Fibroblast of villous mesenchyme (primary cell): ENCODE measurements around the gene KLHL34. TPM values are rescaled to one million over a fixed set of nuclear protein-coding genes. Genes with fewer than 3 reads are reported as not detected.

ENCODE experiments used
- DNase-seq: peaks from one replicate; pipeline ENCODE4 v3.0.0-alpha.2; 2010; ENCODE audit warnings: low read depth
- H3K4me3 ChIP-seq: 2 replicates; pipeline ENCODE4 v1.5.1; 2011; ENCODE audit warnings: low read depth, mild to moderate bottlenecking, low read length
- total RNA-seq: library from RNA; depleted of rRNA; stranded (reverse); fragments of >200 nt; gene quantifications from 2 replicates; pipeline ENCODE4 v1.2.3, GENCODE V29; 2012
- TF ChIP-seq, protein P1 (sequence below): IDR thresholded peaks from 2 replicates; pipeline ENCODE4 v1.5.1; 2012; ENCODE audit warnings: low read depth, mild to moderate bottlenecking, low read length; ENCODE audit not compliant: insufficient read depth

Gene KLHL34
- total RNA-seq: not detected in 2 replicates

- no peak within 1 kb of the TSS for H3K4me3 ChIP-seq
- DNase-seq: no peak
- TF ChIP-seq, protein P1, sequence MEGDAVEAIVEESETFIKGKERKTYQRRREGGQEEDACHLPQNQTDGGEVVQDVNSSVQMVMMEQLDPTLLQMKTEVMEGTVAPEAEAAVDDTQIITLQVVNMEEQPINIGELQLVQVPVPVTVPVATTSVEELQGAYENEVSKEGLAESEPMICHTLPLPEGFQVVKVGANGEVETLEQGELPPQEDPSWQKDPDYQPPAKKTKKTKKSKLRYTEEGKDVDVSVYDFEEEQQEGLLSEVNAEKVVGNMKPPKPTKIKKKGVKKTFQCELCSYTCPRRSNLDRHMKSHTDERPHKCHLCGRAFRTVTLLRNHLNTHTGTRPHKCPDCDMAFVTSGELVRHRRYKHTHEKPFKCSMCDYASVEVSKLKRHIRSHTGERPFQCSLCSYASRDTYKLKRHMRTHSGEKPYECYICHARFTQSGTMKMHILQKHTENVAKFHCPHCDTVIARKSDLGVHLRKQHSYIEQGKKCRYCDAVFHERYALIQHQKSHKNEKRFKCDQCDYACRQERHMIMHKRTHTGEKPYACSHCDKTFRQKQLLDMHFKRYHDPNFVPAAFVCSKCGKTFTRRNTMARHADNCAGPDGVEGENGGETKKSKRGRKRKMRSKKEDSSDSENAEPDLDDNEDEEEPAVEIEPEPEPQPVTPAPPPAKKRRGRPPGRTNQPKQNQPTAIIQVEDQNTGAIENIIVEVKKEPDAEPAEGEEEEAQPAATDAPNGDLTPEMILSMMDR: no peak
These were observed at the start of gene KLHL34 for GRCh38 chrX:21658152-21658737. KLHL34 (minus strand) TSS chrX:21658330; CDS start chrX:21657788, 542 bp downstream.

GRCh38 chrX:21705225-21705624 is 47.1 kb upstream of the KLHL34 start:
- TF ChIP-seq, protein P1: no peak
- no peak for DNase-seq
- H3K4me3 ChIP-seq: no peak overlapping the region

GRCh38 chrX:21702725-21703124 is 44.6 kb upstream of the KLHL34 start:
- TF ChIP-seq, protein P1: no peak
- H3K4me3 ChIP-seq: no peak overlapping the region
- peak; percentile 34 for DNase-seq

- DNase-seq: no peak
- H3K4me3 ChIP-seq: no peak overlapping the region
- TF ChIP-seq, protein P1: no peak
These were observed 42.8 kb upstream of the KLHL34 start for GRCh38 chrX:21700967-21701366.

- TF ChIP-seq, protein P1: no peak
- no peak overlapping the region for H3K4me3 ChIP-seq
- no peak for DNase-seq
These were observed 42.1 kb upstream of the KLHL34 start for GRCh38 chrX:21700275-21700674.

DNA sequence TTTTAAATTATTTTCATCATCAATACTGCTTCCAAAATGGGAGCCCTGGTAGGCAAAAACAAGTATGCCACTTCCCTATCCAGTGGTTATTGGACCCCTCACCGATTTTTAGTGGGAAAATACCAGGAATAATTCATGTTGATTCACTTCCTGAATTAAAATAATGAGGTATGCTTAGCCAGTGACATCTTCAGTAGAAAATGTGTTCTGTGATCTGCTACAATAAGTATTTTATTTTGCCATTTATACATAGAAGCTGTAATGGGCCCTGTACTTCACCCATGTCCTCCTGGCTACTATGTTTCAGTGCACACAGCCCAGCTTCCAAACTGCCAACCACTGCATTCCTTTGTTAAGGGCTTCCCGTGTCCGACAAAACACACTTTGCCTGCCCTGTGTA is 41.0 kb upstream of the KLHL34 start:
- TF ChIP-seq, protein P1: no peak

DNA sequence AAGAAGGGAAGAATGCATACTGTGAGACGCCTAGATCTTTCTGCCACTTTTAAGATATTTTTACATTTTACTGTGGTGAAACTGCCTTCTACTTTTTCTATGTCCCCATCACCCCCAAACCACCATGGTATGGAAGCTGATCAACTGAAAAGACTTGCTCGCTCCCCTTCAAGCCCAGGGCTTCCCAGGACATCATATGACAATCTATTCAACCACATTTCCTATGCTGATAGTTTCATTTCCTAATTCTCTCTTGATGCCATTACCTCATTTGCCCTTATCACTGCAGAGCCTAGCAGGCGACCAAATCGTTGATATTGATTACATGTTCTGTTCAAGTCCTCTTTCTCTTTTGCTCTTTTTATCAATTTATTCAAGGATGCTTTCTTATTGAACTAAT is 40.1 kb upstream of the KLHL34 start:
- H3K4me3 ChIP-seq: no peak overlapping the region
- DNase-seq: no peak
- TF ChIP-seq, protein P1: no peak

More for the DNA sequence above, 41.0 kb upstream of the KLHL34 start:
- H3K4me3 ChIP-seq: no peak overlapping the region
- DNase-seq: no peak
